PC-9 (cell line): Measurements from ENCODE around the gene UTP25. TPM values are rescaled to one million over a fixed set of nuclear protein-coding genes. Genes with fewer than 3 reads are reported as not detected.
A peak's percentile ranks its signal among the peaks of the same experiment; 100 is the strongest.

Experiments
- Bru-seq: library from RNA; stranded (reverse); fragments of 400-500 nt; gene quantifications from one replicate; lab custom pipeline; 2021; lab: Mats Ljungman, UMichigan
- BruChase-seq, 2 experiments: library from RNA; stranded (reverse); fragments of 400-500 nt; gene quantifications; one replicate each; lab custom pipeline; 2021; lab: Mats Ljungman, UMichigan
- BruUV-seq: library from RNA; stranded (reverse); fragments of 400-500 nt; replicated peaks from 2 replicates; lab custom pipeline; 2021; lab: Mats Ljungman, UMichigan
- CTCF ChIA-PET: fragments of 300-600 bp; sonication (Branson Sonifier 250); formaldehyde crosslinking; loops from one replicate; lab custom pipeline; 2022; ENCODE audit warnings: antibody characterized with exemption; lab: Charles Lee
- POLR2A ChIA-PET: fragments of 300-600 bp; sonication (Branson Sonifier 250); formaldehyde crosslinking; loops from one replicate; lab custom pipeline; 2022; ENCODE audit warnings: antibody characterized with exemption; ENCODE audit not compliant: unreplicated experiment; lab: Charles Lee
- DNase-seq, 2 experiments: peaks; one replicate each; pipeline versions ENCODE4 v3.0.0 to v3.0.0-alpha.2; 2015 to 2022; ENCODE audit warnings: mixed read lengths in 1 of 2
- H2AFZ ChIP-seq: fragments of 200-600 bp; sonication (generic); 2 replicates; pipeline ENCODE4 v1.8.1; 2017; ENCODE audit warnings: antibody characterized with exemption
- H3F3A ChIP-seq: fragments of 200-600 bp; sonication (generic); 2 replicates; pipeline ENCODE4 v1.8.1; 2017; ENCODE audit warnings: antibody characterized with exemption, mild to moderate bottlenecking, low read depth; ENCODE audit not compliant: insufficient read depth
- H3K27ac ChIP-seq: fragments of 200-600 bp; sonication (generic); 2 replicates; pipeline ENCODE4 v1.6.1; 2016; ENCODE audit warnings: mixed run types
- H3K27me3 ChIP-seq: fragments of 200-600 bp; sonication (generic); 2 replicates; pipeline ENCODE4 v1.6.1; 2016; ENCODE audit warnings: low read depth, mixed run types; ENCODE audit not compliant: insufficient read depth
- H3K36me3 ChIP-seq: fragments of 200-600 bp; sonication (generic); 2 replicates; pipeline ENCODE4 v1.6.1; 2016; ENCODE audit warnings: low read depth, mixed run types
- H3K4me1 ChIP-seq: fragments of 200-600 bp; sonication (generic); replicated peaks from 2 replicates; pipeline ENCODE4 v1.6.1; 2016; ENCODE audit warnings: mixed run types; ENCODE audit not compliant: insufficient read depth
- H3K4me2 ChIP-seq: fragments of 200-600 bp; sonication (generic); 2 replicates; pipeline ENCODE4 v1.6.1; 2017; ENCODE audit warnings: mixed run types
- H3K4me3 ChIP-seq: fragments of 200-600 bp; sonication (generic); 2 replicates; pipeline ENCODE4 v1.6.1; 2016; ENCODE audit warnings: mixed run types
- H3K79me2 ChIP-seq: fragments of 200-600 bp; sonication (generic); 2 replicates; pipeline ENCODE4 v1.6.1; 2017; ENCODE audit warnings: low read depth, mixed run types
- H3K9me2 ChIP-seq: fragments of 200-600 bp; sonication (generic); 2 replicates; pipeline ENCODE4 v1.8.1; 2017; ENCODE audit warnings: mild to moderate bottlenecking; ENCODE audit not compliant: insufficient read depth
- H3K9me3 ChIP-seq: fragments of 200-600 bp; sonication (generic); 2 replicates; pipeline ENCODE4 v1.8.1; 2016; ENCODE audit warnings: low read depth; ENCODE audit not compliant: insufficient read depth
- H4K20me1 ChIP-seq: fragments of 200-600 bp; sonication (generic); 2 replicates; pipeline ENCODE4 v1.8.1; 2017; ENCODE audit not compliant: insufficient read depth
- EZH2 ChIP-seq: fragments of 200-600 bp; sonication (generic); IDR thresholded peaks from 2 replicates; pipeline ENCODE4 v1.8.0; 2017; ENCODE audit warnings: antibody characterized with exemption, low read depth
- intact Hi-C: fragments of 100-400 bp; cut with micrococcal nuclease; formaldehyde crosslinking; loops from one replicate; pipeline ENCODE4 v1.10.0; 2022; ENCODE audit not compliant: unreplicated experiment
- long read RNA-seq: library from polyadenylated mRNA; stranded (forward); transcript quantifications from one replicate; pipeline ENCODE4 v2.0.0, GENCODE V29; 2022
- total RNA-seq: library from RNA; stranded (reverse); gene quantifications from 2 replicates; pipeline ENCODE4 v1.2.3, GENCODE V29; 2021
- TF ChIP-seq, protein P1 (sequence below): fragments of 200-600 bp; sonication (generic); conservative IDR thresholded peaks from 2 replicates; pipeline ENCODE4 v1.6.1; 2017; ENCODE audit warnings: mixed run types, antibody characterized with exemption, mild to moderate bottlenecking, moderate library complexity

Gene UTP25, protein sequence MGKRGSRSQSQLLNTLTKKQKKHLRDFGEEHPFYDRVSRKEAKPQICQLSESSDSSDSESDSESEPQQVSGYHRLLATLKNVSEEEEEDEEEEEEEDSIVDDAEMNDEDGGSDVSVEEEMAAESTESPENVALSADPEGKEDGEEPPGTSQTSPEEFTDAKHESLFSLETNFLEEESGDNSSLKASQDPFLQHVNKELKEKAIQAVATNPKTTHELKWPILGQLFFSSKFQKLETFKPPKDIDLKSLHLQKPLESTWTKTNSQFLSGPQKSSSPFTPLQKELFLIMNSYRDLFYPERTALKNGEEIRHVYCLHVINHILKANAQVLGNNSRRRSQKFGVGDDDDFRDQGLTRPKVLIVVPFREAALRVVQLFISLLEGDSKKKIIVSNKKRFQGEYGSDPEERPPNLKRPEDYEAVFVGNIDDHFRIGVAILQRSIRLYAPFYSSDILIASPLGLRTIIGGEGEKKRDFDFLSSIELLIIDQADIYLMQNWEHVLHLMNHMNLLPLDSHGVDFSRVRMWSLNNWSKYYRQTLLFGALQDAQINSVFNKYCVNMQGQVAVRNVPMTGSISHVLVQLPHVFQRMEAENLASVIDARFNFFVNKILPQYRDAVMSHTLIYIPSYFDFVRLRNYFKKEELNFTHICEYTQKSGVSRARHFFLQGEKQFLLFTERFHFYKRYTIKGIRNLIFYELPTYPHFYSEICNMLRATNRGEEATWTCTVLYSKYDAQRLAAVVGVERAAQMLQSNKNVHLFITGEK
- total RNA-seq (8.2 and 9.3 TPM in 2 replicates), Bru-seq, nascent RNA (percentile 87 among the genes with signal in this experiment), BruChase-seq, experiment 1, labeled RNA remaining after a 2-hour chase (percentile 81 among the genes with signal in this experiment), BruChase-seq, experiment 2, labeled RNA remaining after a 6-hour chase (percentile 86 among the genes with signal in this experiment)
- long read RNA-seq, full-length matches to known transcripts = 31 of 46 reads
- long read RNA-seq, partial matches to known transcripts = 1 of 46 reads
- long read RNA-seq, other reads (novel, unspliced or antisense) = 14 of 46 reads

DNA sequence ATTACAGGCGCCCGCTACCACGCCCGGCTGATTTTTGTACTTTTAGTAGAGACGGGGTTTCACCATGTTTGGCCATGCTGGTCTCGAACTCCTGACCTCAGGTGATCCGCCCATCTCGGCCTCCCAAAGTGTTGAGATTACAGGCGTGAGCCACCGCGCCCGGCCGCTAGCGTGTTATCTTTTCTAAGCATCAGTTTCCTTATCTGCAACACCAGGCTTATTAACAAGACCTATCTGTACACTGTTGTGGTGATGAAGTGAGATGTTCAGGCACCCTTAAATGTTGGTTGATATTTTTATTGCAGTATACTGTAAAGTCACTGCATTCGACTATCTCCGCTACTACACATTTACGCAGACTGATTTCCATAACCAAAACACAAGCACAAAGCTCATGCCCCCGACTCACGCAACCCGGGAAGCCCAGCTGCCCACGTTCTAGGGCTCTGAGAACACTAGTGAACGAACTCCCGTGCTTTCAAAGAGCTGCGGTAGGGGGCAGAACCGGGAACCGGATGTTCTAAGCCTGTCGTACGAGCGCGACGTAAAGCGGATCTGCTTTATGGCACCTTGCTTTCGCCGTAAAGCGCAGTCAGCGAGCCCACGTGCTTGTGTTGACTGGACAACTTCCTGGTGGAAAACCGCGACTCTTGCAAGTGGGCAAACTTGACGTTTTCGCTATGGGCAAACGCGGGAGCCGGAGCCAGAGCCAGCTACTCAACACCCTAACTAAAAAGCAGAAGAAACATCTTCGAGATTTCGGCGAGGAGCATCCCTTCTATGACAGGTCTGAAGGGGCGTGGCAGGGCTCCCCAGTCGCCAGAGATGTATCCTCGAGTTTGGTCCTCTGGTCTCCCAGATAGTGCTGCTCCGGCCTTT lies at the start of gene UTP25:
TSS of gene UTP25 (plus strand) at position 589 of the 879 bp plus-strand sequence. CDS start at position 681, 92 bp downstream.
- Histone ChIP-seq H3K27me3 (no peaks in the 10 kb centered on the region), H3F3A (peaks cover 16% of the 10 kb centered on the region; the same call in 1 of the 2 replicates), H3K9me2 (no peaks in the 10 kb centered on the region), H2AFZ (peak within 1 kb of the TSS; percentile 85), H3K4me2 (peak within 1 kb of the TSS; percentile 60), H3K9me3 (no peaks in the 10 kb centered on the region), H4K20me1 (peaks cover 7% of the 10 kb centered on the region; the same call in 1 of the 2 replicates), H3K79me2 (peaks cover 31% of the 10 kb centered on the region), H3K27ac (peak within 1 kb of the TSS; percentile 51), H3K4me1 (peaks cover 18% of the 10 kb centered on the region), H3K4me3 (peak within 1 kb of the TSS; percentile 74), H3K36me3 (peaks cover 25% of the 10 kb centered on the region)
- DNase-seq = peak; percentile 91 to 93
- intact Hi-C loops = loop anchor here (2.0 to 10.0 kb wide), 3 partner anchors 21 to 253 kb away; partner anchors contain the start of genes C1orf74 and IRF6
- CTCF ChIA-PET = interaction anchor here (0.5 to 2.3 kb wide), 4 partner anchors 12 to 364 kb away, joined by 3 to 9 read pairs (median 4); no protein-coding TSS in a partner anchor
- TF ChIP-seq, protein P1, sequence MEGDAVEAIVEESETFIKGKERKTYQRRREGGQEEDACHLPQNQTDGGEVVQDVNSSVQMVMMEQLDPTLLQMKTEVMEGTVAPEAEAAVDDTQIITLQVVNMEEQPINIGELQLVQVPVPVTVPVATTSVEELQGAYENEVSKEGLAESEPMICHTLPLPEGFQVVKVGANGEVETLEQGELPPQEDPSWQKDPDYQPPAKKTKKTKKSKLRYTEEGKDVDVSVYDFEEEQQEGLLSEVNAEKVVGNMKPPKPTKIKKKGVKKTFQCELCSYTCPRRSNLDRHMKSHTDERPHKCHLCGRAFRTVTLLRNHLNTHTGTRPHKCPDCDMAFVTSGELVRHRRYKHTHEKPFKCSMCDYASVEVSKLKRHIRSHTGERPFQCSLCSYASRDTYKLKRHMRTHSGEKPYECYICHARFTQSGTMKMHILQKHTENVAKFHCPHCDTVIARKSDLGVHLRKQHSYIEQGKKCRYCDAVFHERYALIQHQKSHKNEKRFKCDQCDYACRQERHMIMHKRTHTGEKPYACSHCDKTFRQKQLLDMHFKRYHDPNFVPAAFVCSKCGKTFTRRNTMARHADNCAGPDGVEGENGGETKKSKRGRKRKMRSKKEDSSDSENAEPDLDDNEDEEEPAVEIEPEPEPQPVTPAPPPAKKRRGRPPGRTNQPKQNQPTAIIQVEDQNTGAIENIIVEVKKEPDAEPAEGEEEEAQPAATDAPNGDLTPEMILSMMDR = peak; percentile 73
- no peak for TF ChIP-seq EZH2
- TSS peak; percentile 95 for BruUV-seq
- POLR2A ChIA-PET = interaction anchor here (0.6 kb wide), 3 partner anchors 12 to 421 kb away, joined by 3 to 6 read pairs (median 3); no protein-coding TSS in a partner anchor

DNA sequence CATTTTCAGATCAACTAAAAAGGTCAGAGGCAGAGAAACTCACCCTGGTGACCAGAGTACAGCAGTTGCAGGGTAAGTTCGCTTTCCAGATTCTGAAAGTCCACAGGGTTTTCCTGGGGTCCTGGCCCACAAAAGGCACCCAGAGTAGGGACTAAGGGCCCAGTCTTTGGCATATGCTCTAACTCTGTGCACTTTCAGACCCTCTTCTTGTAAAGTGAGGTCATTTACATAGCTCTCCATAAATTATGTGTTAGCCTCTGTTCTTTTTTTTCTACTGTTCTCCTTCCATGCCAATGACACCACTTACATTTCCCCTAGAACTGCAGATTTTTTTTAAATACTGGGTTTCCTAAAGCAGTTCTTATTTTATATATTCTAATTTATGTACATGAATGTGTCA lies 49.7 kb upstream of the UTP25 start:
- Histone ChIP-seq H3K27ac (no peak overlapping the region), H3K4me1 (peaks cover 8% of the 10 kb centered on the region; the same call in 1 of the 2 replicates), H3K36me3 (no peaks in the 10 kb centered on the region), H3K9me2 (no peaks in the 10 kb centered on the region), H3K4me2 (no peak overlapping the region), H2AFZ (no peak overlapping the region), H3K9me3 (no peaks in the 10 kb centered on the region), H4K20me1 (no peaks in the 10 kb centered on the region), H3K27me3 (no peaks in the 10 kb centered on the region), H3F3A (no peaks in the 10 kb centered on the region), H3K4me3 (no peak overlapping the region), H3K79me2 (peaks cover 7% of the 10 kb centered on the region)
- intact Hi-C loops = no loop called here
- ChIA-PET CTCF (interaction anchor here (0.6 kb wide), 2 partner anchors 32 to 54 kb away, joined by 3 to 4 read pairs; no protein-coding TSS in a partner anchor), POLR2A (no interaction called here)
- BruUV-seq = no TSS peak
- TF ChIP-seq, protein P1 = no peak
- TF ChIP-seq EZH2 = no peak
- no peak for DNase-seq
